GM12872 (cell line): Measurements from ENCODE around the gene FBXL7.

Experiments used
- CTCF ChIP-seq: IDR thresholded peaks from 3 replicates; pipeline ENCODE4 v1.5.1; 2011; ENCODE audit warnings: low read depth, mild to moderate bottlenecking, low read length, moderate library complexity; ENCODE audit not compliant: insufficient read depth

FBXL7 gene

GRCh38 chr5:15796557-15796956, 296.6 kb downstream of the FBXL7 start:
- TF ChIP-seq CTCF, result no peak

- TF ChIP-seq CTCF, result no peak
Measured at GRCh38 chr5:15797116-15797515, 297.1 kb downstream of the FBXL7 start.

GRCh38 chr5:15798006-15798405, 298.0 kb downstream of the FBXL7 start:
- TF ChIP-seq CTCF, result no peak

- no peak for TF ChIP-seq CTCF
Measured at GRCh38 chr5:15799014-15799413, 299.0 kb downstream of the FBXL7 start.

GRCh38 chr5:15799612-15800011, 299.6 kb downstream of the FBXL7 start:
- TF ChIP-seq CTCF, result no peak

- no peak for TF ChIP-seq CTCF
Measured at GRCh38 chr5:15803280-15803679, 303.3 kb downstream of the FBXL7 start.

GRCh38 chr5:15806613-15807012, 306.6 kb downstream of the FBXL7 start:
- no peak for TF ChIP-seq CTCF

GRCh38 chr5:15807248-15807647, 307.3 kb downstream of the FBXL7 start:
- no peak for TF ChIP-seq CTCF
